GM18870 (cell line): ENCODE measurements around the gene TAF11L13.

Experiments
- ATAC-seq: cut with Tn5 transposase; IDR thresholded peaks from one replicate; pipeline ENCODE4 v1.9.1; 2021; ENCODE audit warnings: moderate library complexity; ENCODE audit not compliant: unreplicated experiment

Gene TAF11L13

GRCh38 chr5:17678751-17679324, 47.0 kb downstream of the TAF11L13 start:
- no peak for ATAC-seq

DNA sequence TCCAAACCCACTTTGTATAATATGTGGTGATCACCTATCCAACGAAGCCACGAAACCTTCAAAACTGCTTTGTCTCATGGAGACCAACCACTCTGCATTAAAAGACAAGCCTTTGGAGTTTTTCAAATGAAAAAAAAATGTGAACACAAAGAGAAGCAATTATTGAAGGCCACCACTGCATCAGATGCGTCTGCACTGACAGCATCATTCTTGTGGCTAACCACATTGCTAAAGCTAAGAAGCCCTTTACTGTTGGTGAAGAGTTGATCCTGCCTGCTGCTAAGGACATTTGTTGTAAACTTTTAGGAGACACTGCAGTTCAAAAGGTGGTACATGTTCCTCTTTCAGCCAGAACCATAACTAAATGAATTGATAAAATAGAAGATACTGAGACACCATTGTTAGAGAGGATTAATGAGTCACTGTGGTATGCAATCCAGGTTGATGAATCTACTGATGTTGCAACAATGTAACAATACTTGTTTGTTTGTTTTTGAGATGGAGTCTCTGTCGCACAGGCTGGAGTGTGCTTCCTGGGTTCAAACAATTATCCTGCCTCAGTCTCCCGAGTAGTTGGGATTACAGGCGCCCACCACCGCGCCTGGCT, 47.8 kb downstream of the TAF11L13 start:
- ATAC-seq = no peak

GRCh38 chr5:17680737-17681136, 48.8 kb downstream of the TAF11L13 start:
- ATAC-seq = no peak
